HPDE6-E6E7 (cell line): Measurements from ENCODE around the gene CDKL2.
A peak's percentile ranks its signal among the peaks of the same experiment; 100 is the strongest.
"Not testable (repeated sequence)": the region's sequence is repeated elsewhere in the genome, so short reads cannot be mapped to it uniquely, and the experiment has no call there.

ENCODE experiments used
- DNase-seq: peaks from one replicate; pipeline ENCODE4 v3.0.0; 2011; ENCODE audit warnings: missing footprints; ENCODE audit errors: extremely low spot score

The CDKL2 gene

GRCh38 chr4:75630174-75630936 lies at the start of gene CDKL2:
CDKL2 (minus strand) TSS chr4:75630528; CDS start chr4:75625988, 4,540 bp downstream.
- DNase-seq: peak; percentile 88

- no peak for DNase-seq
These were observed 48.6 kb upstream of the CDKL2 start for GRCh38 chr4:75678965-75679364.

GRCh38 chr4:75678473-75678872 lies 48.1 kb upstream of the CDKL2 start:
- DNase-seq: no peak

- no peak for DNase-seq
These were observed 44.7 kb upstream of the CDKL2 start for GRCh38 chr4:75675004-75675531.

- no peak for DNase-seq
These were observed 43.6 kb upstream of the CDKL2 start for GRCh38 chr4:75673959-75674328.

- peak; percentile 96 for DNase-seq
These were observed 43.0 kb upstream of the CDKL2 start, which contains the start of gene G3BP2 for GRCh38 chr4:75673027-75673958. G3BP2 (minus strand) TSS chr4:75673411; CDS start chr4:75662025, 11,386 bp downstream.

GRCh38 chr4:75672461-75673026 lies 42.2 kb upstream of the CDKL2 start:
- peak; percentile 32 for DNase-seq

GRCh38 chr4:75671802-75672421 lies 41.6 kb upstream of the CDKL2 start:
- DNase-seq: no peak

- no peak for DNase-seq
These were observed 38.3 kb upstream of the CDKL2 start for GRCh38 chr4:75668596-75668995.

GRCh38 chr4:75667636-75668035 lies 37.3 kb upstream of the CDKL2 start:
- DNase-seq: not testable (repeated sequence)

- no peak for DNase-seq
These were observed 36.0 kb upstream of the CDKL2 start for GRCh38 chr4:75666299-75666698.

GRCh38 chr4:75664604-75665003 lies 34.3 kb upstream of the CDKL2 start:
- not testable (repeated sequence) for DNase-seq

GRCh38 chr4:75662626-75663025 lies 32.3 kb upstream of the CDKL2 start:
- no peak for DNase-seq

GRCh38 chr4:75660491-75660890 lies 30.2 kb upstream of the CDKL2 start:
- DNase-seq: no peak

- DNase-seq: no peak
These were observed 29.2 kb upstream of the CDKL2 start for GRCh38 chr4:75659512-75660031.

GRCh38 chr4:75658876-75659275 lies 28.5 kb upstream of the CDKL2 start:
- no peak for DNase-seq

- no peak for DNase-seq
These were observed 25.2 kb upstream of the CDKL2 start for GRCh38 chr4:75655562-75655961.

- no peak for DNase-seq
These were observed 24.6 kb upstream of the CDKL2 start for GRCh38 chr4:75654905-75655304.

GRCh38 chr4:75653845-75654503 lies 23.6 kb upstream of the CDKL2 start:
- no peak for DNase-seq

GRCh38 chr4:75644095-75644494 lies 13.8 kb upstream of the CDKL2 start:
- DNase-seq: no peak

- DNase-seq: no peak
These were observed 13.3 kb upstream of the CDKL2 start for GRCh38 chr4:75643651-75644050.
